Measurements from ENCODE around the gene PNCK. TPM values are rescaled to one million over a fixed set of nuclear protein-coding genes. Genes with fewer than 3 reads are reported as not detected.

Gene PNCK
- total RNA-seq, 3 donors from 2014 or later: 0.48 to 1.3 (median 0.73) TPM

DNA sequence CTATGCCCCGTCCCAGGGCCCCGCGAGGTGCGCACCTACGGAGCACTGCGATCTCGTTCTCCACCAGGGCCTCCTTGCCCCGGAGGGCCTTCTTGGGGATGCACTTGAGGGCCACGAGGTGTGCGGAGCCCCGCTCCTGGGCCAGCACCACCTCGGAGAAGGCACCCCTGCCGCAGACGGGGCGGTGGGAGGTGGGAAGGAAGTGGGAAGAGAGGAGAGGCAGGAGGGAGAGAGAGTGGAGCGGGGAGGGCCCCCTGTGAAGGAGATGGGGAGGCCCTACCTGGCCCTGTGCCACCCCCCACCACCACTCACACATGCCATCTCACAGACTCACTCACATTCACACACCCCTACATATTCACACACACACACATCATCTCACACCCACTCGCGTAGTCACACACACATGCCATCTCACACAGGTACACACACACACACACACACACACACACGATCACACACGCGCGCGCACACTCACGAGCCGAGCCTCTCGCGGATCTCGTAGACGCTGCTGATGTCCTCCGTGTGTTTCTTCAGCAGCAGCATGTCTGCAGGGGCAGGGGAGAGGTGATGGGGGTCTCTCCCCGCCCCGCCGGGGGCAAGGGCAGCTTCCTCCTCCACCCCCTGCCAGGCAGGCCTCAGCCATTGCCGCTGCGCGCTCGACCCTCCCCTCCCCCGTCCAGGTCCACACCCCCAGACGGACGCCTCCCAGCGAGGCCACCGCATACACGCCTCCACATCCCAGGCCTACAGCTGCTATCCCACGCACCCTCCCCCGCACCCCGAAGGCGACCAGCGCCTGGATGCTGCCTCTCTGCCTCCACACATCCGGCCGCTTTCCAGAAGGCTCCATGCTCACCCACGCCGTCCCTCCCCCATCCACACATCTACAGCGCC, 834 bp downstream of the PNCK start:
- Histone ChIP-seq H3K4me1 (no peaks in the 10 kb centered on the region), H3K36me3 (no peaks in the 10 kb centered on the region), H3K27ac (no peak overlapping the region), H3K27me3 (peaks cover 0 to 83% of the 10 kb centered on the region in 2 donors), H3K9me3 (no peaks in the 10 kb centered on the region), H3K4me3 (peak overlapping the region in 1 of 3 donors; percentile 25)
- DNase-seq (ENCODE audit: low spot score in 2 of 2): peak in 1 of 2 donors; percentile 19
- intact Hi-C loops (cut with DNase I; ENCODE audit: low total_unique reads): no loop called here
- TF ChIP-seq POLR2A (IDR thresholded peaks at IDR 0.05): no peak
- TF ChIP-seq, protein P1, sequence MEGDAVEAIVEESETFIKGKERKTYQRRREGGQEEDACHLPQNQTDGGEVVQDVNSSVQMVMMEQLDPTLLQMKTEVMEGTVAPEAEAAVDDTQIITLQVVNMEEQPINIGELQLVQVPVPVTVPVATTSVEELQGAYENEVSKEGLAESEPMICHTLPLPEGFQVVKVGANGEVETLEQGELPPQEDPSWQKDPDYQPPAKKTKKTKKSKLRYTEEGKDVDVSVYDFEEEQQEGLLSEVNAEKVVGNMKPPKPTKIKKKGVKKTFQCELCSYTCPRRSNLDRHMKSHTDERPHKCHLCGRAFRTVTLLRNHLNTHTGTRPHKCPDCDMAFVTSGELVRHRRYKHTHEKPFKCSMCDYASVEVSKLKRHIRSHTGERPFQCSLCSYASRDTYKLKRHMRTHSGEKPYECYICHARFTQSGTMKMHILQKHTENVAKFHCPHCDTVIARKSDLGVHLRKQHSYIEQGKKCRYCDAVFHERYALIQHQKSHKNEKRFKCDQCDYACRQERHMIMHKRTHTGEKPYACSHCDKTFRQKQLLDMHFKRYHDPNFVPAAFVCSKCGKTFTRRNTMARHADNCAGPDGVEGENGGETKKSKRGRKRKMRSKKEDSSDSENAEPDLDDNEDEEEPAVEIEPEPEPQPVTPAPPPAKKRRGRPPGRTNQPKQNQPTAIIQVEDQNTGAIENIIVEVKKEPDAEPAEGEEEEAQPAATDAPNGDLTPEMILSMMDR (IDR thresholded peaks at IDR 0.05): no peak
- TF ChIP-seq POLR2AphosphoS5 (IDR thresholded peaks at IDR 0.05): no peak

DNA sequence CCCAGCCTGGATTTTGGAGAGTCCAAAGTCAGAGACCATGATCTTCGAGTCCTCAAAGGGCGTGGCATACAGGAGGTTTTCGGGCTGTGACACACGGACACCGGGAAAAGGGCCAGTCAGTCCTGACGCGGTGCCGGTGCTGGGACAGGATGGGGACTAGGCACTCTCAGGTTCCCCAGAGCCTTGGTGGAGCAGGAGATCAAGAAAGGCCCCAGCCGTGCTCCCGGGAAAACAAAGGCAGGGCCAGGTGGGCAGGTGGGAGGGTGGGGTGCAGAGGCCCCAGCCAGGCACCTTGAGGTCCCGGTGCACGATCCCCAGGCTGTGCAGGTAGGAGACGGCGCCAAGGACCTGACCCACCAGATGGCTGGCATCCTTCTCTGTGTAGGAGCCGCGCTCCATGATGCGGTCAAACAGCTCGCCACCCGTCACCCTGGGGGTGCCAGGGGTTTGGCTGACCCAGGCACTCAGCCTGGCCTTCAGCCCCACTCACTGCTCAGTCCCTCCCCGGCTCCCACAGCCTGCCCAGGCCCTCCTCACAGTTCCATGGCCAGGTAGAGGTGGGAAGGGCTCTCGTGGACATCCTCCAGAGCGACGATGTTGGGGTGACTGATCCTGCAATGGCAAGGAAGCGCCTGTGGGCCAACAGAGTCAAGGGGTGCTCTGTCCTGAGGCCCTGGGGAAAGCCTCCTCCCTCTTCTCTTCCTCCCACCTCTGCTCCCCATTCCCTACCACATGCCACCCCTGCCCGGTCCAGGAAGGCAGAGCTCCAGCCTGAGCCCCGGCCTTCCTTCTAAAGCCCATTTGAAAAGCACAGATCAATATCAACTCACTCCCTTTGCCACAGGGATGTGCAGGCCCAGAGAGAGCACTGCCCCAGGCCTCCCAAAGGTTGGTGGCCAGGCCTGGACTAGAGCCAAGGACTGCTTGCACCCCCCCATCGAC, 1.8 kb downstream of the PNCK start:
- H3K27ac ChIP-seq: no peak overlapping the region
- no peaks in the 10 kb centered on the region for H3K9me3 ChIP-seq

GRCh38 chrX:153670748-153671588, 2.6 kb downstream of the PNCK start:
- no peak overlapping the region for H3K4me3 ChIP-seq
- H3K36me3 ChIP-seq: no peaks in the 10 kb centered on the region
- H3K4me1 ChIP-seq: no peaks in the 10 kb centered on the region
- peaks cover 0 to 77% of the 10 kb centered on the region in 2 donors for H3K27me3 ChIP-seq
- H3K9me3 ChIP-seq: no peaks in the 10 kb centered on the region
- intact Hi-C loops (cut with DNase I; ENCODE audit: low total_unique reads): no loop called here
- no peak for TF ChIP-seq POLR2A (IDR thresholded peaks at IDR 0.05)
- no peak for TF ChIP-seq POLR2AphosphoS5 (IDR thresholded peaks at IDR 0.05)
- TF ChIP-seq, protein P1 (IDR thresholded peaks at IDR 0.05): no peak
- DNase-seq (ENCODE audit: low spot score in 2 of 2): peak in 1 of 2 donors; percentile 20
- no peak overlapping the region for H3K27ac ChIP-seq

More for the DNA sequence above, 1.8 kb downstream of the PNCK start:
- Histone ChIP-seq H3K4me3 (no peak overlapping the region), H3K27me3 (peaks cover 0 to 81% of the 10 kb centered on the region in 2 donors), H3K4me1 (no peaks in the 10 kb centered on the region), H3K36me3 (no peaks in the 10 kb centered on the region)
- DNase-seq (ENCODE audit: low spot score in 2 of 2): peak in 1 of 2 donors; percentile 9
- intact Hi-C loops (cut with DNase I; ENCODE audit: low total_unique reads): no loop called here
- TF ChIP-seq POLR2A (IDR thresholded peaks at IDR 0.05): no peak
- no peak for TF ChIP-seq POLR2AphosphoS5 (IDR thresholded peaks at IDR 0.05)
- TF ChIP-seq, protein P1 (IDR thresholded peaks at IDR 0.05): no peak

- H3K4me1 ChIP-seq: no peaks in the 10 kb centered on the region
- H3K4me3 ChIP-seq: no peak overlapping the region
- peaks cover 0 to 4% of the 10 kb centered on the region in 2 donors for H3K9me3 ChIP-seq
- H3K36me3 ChIP-seq: no peaks in the 10 kb centered on the region
- H3K27me3 ChIP-seq: peaks cover 0 to 71% of the 10 kb centered on the region in 2 donors
- H3K27ac ChIP-seq: no peak overlapping the region
- DNase-seq (ENCODE audit: low spot score in 2 of 2): peak in 1 of 2 donors; percentile 17
- TF ChIP-seq, protein P1 (IDR thresholded peaks at IDR 0.05): no peak
- no peak for TF ChIP-seq POLR2A (IDR thresholded peaks at IDR 0.05)
- TF ChIP-seq POLR2AphosphoS5 (IDR thresholded peaks at IDR 0.05): no peak
- intact Hi-C loops (cut with DNase I; ENCODE audit: low total_unique reads): no loop called here
Measured at GRCh38 chrX:153669901-153670731, 3.5 kb downstream of the PNCK start.

Data from breast epithelium (tissue), 4 donors.